ENCODE measurements around the gene CALML4.
"Not testable (repeated sequence)": the region's sequence is repeated elsewhere in the genome, so short reads cannot be mapped to it uniquely, and the experiment has no call there.

The CALML4 gene

GRCh38 chr15:68188647-68189046, 16.5 kb downstream of the CALML4 start:
- no peak for FAIRE-seq

- no peak for FAIRE-seq
These were observed 17.6 kb downstream of the CALML4 start for GRCh38 chr15:68187559-68187958.

GRCh38 chr15:68186671-68187397, 18.3 kb downstream of the CALML4 start:
- peak; percentile 88 for FAIRE-seq

- FAIRE-seq, result no peak
These were observed 20.3 kb downstream of the CALML4 start for GRCh38 chr15:68184616-68185480.

- peak; percentile 13 for FAIRE-seq
These were observed 21.4 kb downstream of the CALML4 start for GRCh38 chr15:68183616-68184315.

GRCh38 chr15:68177742-68178141, 27.4 kb downstream of the CALML4 start:
- FAIRE-seq, result no peak

- no peak for FAIRE-seq
These were observed 28.5 kb downstream of the CALML4 start for GRCh38 chr15:68176601-68177000.

- FAIRE-seq, result no peak
These were observed 29.6 kb downstream of the CALML4 start for GRCh38 chr15:68175526-68175925.

GRCh38 chr15:68173119-68173518, 32.0 kb downstream of the CALML4 start:
- FAIRE-seq, result no peak

- not testable (repeated sequence) for FAIRE-seq
These were observed 33.1 kb downstream of the CALML4 start for GRCh38 chr15:68172037-68172436.

GRCh38 chr15:68166847-68167246, 38.3 kb downstream of the CALML4 start:
- FAIRE-seq, result no peak

- no peak for FAIRE-seq
These were observed 41.9 kb downstream of the CALML4 start for GRCh38 chr15:68163191-68163590.

GRCh38 chr15:68158046-68158628, 47.0 kb downstream of the CALML4 start:
- FAIRE-seq, result no peak

- no peak for FAIRE-seq
These were observed 48.1 kb downstream of the CALML4 start for GRCh38 chr15:68157074-68157473.

GRCh38 chr15:68154923-68155559, 50.1 kb downstream of the CALML4 start:
- peak; percentile 98 for FAIRE-seq

GRCh38 chr15:68152342-68152741, 52.8 kb downstream of the CALML4 start:
- FAIRE-seq, result no peak

GRCh38 chr15:68151277-68151676, 53.9 kb downstream of the CALML4 start:
- no peak for FAIRE-seq

- no peak for FAIRE-seq
These were observed 54.9 kb downstream of the CALML4 start for GRCh38 chr15:68150187-68150586.

GRCh38 chr15:68149059-68149458, 56.1 kb downstream of the CALML4 start:
- FAIRE-seq, result peak; percentile 62

GRCh38 chr15:68148039-68148438, 57.1 kb downstream of the CALML4 start:
- FAIRE-seq, result no peak

GRCh38 chr15:68145706-68146105, 59.4 kb downstream of the CALML4 start:
- peak; percentile 13 for FAIRE-seq

- FAIRE-seq, result peak; percentile 13
These were observed 61.3 kb downstream of the CALML4 start for GRCh38 chr15:68143785-68144184.

GRCh38 chr15:68143129-68143528, 62.0 kb downstream of the CALML4 start:
- FAIRE-seq, result no peak

All from islet of Langerhans (tissue), 1 donor.